ENCODE results near the gene KIF1A. TPM values are rescaled to one million over a fixed set of nuclear protein-coding genes. Genes with fewer than 3 reads are reported as not detected.

Gene KIF1A
- polyA plus RNA-seq, 1 donor (not counting 4 experiments of a cell fraction or from before 2014, with no cell fraction given) = not detected

DNA sequence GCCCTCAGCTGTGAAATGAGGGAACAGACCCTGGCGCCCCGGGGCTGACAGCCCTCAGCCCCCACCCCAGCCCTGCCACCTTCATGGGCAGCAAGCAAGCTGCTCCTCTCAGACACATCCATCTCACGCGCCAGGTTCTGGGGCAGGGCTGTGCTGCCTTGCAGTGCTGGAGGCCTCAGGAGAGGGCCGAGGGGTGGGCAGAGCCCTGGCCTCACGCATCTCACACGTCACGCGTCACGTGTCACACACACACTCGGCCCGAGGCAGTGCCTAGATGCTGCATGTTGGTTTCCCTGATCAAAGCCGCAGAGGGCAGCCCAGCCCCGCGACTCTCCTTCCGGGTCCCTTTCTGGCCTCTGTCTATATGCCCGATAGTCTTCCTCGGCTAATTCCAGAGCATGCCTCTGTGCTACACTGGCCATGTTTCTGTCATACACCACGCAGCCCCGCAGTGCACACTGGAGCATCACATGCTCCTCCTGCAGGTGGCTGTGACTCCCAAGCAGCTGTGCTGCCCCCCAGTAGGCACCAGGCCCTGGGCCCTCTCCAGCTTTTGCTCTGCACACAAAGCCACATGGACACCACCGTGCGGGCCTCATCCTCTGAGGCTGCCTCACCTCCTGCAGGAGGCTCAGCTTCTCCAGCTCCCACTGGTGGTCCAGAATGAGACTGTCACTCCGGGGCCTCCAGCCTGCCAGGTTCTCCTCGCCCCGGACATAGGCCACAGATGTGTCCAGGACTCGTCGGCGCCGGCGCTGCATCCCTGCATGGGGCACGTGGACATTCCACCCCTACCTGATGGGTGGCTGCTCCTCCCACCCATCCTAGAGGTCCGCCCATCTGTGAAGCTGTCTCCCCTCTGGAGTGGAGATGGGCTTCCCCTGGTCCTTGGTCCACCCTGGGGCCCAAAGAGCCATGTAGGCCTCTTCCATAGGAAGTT is 97.0 kb downstream of the KIF1A start:
- Histone ChIP-seq H3K36me3 (ENCODE audit: control insufficient read depth in 2 of 2, extremely low read depth in 1 of 2, insufficient read depth in 2 of 2, low read length in 2 of 2) (no peaks in the 10 kb centered on the region), H3K4me3 (ENCODE audit: control insufficient read depth in 2 of 3, extremely low read depth in 1 of 3, insufficient read depth in 2 of 3, low read depth in 1 of 3, low read length in 3 of 3) (no peak overlapping the region), H3K4me2 (ENCODE audit: control insufficient read depth, extremely low read depth, insufficient read depth, low read depth, low read length) (no peak overlapping the region), H3K9me3 (ENCODE audit: control insufficient read depth, low read depth, low read length) (no peaks in the 10 kb centered on the region), H2AFZ (ENCODE audit: control insufficient read depth, low read length) (no peak overlapping the region), H3K27me3 (ENCODE audit: control insufficient read depth, extremely low read depth, insufficient read depth, low read length) (no peaks in the 10 kb centered on the region), H3K79me2 (ENCODE audit: control insufficient read depth, insufficient read depth, low read length) (no peaks in the 10 kb centered on the region), H3K4me1 (ENCODE audit: control insufficient read depth, extremely low read depth, insufficient read depth, low read length) (no peaks in the 10 kb centered on the region), H3K9ac (ENCODE audit: control insufficient read depth, extremely low read depth, insufficient read depth, low read length) (no peak overlapping the region), H3K9me1 (ENCODE audit: control insufficient read depth, extremely low read depth, insufficient read depth, low read length) (no peaks in the 10 kb centered on the region), H3K27ac (ENCODE audit: control insufficient read depth, insufficient read depth, low read length) (no peak overlapping the region), H4K20me1 (ENCODE audit: control insufficient read depth, extremely low read depth, insufficient read depth, low read length) (no peaks in the 10 kb centered on the region)
- FAIRE-seq (no peak), DNase-seq (ENCODE audit: low read depth, low spot score) (no peak)
- dilution Hi-C loops (cut with MboI; ENCODE audit: extremely low pct_ligation_motif_present, low sequenced_read_pairs) = no loop called here
- TF ChIP-seq, protein P1, sequence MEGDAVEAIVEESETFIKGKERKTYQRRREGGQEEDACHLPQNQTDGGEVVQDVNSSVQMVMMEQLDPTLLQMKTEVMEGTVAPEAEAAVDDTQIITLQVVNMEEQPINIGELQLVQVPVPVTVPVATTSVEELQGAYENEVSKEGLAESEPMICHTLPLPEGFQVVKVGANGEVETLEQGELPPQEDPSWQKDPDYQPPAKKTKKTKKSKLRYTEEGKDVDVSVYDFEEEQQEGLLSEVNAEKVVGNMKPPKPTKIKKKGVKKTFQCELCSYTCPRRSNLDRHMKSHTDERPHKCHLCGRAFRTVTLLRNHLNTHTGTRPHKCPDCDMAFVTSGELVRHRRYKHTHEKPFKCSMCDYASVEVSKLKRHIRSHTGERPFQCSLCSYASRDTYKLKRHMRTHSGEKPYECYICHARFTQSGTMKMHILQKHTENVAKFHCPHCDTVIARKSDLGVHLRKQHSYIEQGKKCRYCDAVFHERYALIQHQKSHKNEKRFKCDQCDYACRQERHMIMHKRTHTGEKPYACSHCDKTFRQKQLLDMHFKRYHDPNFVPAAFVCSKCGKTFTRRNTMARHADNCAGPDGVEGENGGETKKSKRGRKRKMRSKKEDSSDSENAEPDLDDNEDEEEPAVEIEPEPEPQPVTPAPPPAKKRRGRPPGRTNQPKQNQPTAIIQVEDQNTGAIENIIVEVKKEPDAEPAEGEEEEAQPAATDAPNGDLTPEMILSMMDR (optimal IDR thresholded peaks at IDR 0.05 in 1 of 3, IDR thresholded peaks at IDR 0.05 in 1 of 3, conservative IDR thresholded peaks at IDR 0.05 in 1 of 3; ENCODE audit: extremely low read depth in 1 of 3, insufficient read depth in 2 of 3, low read length in 3 of 3) = no peak
- TF ChIP-seq EZH2 (IDR thresholded peaks at IDR 0.05; ENCODE audit: low read length) = no peak

DNA sequence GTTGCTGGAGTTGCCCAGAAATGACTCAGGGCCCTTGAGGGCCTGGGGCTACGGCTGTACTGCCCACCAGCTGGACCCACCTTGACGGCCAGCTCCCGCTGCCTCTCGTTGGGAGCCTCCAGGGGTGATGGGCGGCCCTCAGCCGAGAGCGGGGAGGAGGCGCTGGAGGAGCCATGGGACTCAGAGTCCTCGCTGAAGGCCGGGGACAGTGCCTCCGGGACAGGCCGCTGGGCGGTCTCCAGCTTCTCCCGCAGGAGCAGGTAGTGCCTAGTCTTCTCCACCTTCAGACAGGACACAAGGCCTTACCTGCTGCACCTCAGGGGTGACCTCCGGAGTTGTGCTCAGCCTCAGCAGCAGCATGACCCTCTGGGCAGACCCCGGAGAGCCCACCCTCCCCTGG is 97.6 kb downstream of the KIF1A start:
- no peak overlapping the region for H2AFZ ChIP-seq (ENCODE audit: control insufficient read depth, low read length)
- no peaks in the 10 kb centered on the region for H3K27me3 ChIP-seq (ENCODE audit: control insufficient read depth, extremely low read depth, insufficient read depth, low read length)
- H3K9me3 ChIP-seq (ENCODE audit: control insufficient read depth, low read depth, low read length) = no peaks in the 10 kb centered on the region
- H3K79me2 ChIP-seq (ENCODE audit: control insufficient read depth, insufficient read depth, low read length) = no peaks in the 10 kb centered on the region
- no peak overlapping the region for H3K4me3 ChIP-seq (ENCODE audit: control insufficient read depth in 2 of 3, extremely low read depth in 1 of 3, insufficient read depth in 2 of 3, low read depth in 1 of 3, low read length in 3 of 3)
- H3K9me1 ChIP-seq (ENCODE audit: control insufficient read depth, extremely low read depth, insufficient read depth, low read length) = no peaks in the 10 kb centered on the region
- no peaks in the 10 kb centered on the region for H3K4me1 ChIP-seq (ENCODE audit: control insufficient read depth, extremely low read depth, insufficient read depth, low read length)
- dilution Hi-C loops (cut with MboI; ENCODE audit: extremely low pct_ligation_motif_present, low sequenced_read_pairs) = no loop called here
- no peak for TF ChIP-seq EZH2 (IDR thresholded peaks at IDR 0.05; ENCODE audit: low read length)
- TF ChIP-seq, protein P1 (optimal IDR thresholded peaks at IDR 0.05 in 1 of 3, IDR thresholded peaks at IDR 0.05 in 1 of 3, conservative IDR thresholded peaks at IDR 0.05 in 1 of 3; ENCODE audit: extremely low read depth in 1 of 3, insufficient read depth in 2 of 3, low read length in 3 of 3) = no peak
- no peak for FAIRE-seq
- no peak for DNase-seq (ENCODE audit: low read depth, low spot score)
- H3K27ac ChIP-seq (ENCODE audit: control insufficient read depth, insufficient read depth, low read length) = no peak overlapping the region
- H3K4me2 ChIP-seq (ENCODE audit: control insufficient read depth, extremely low read depth, insufficient read depth, low read depth, low read length) = no peak overlapping the region
- no peak overlapping the region for H3K9ac ChIP-seq (ENCODE audit: control insufficient read depth, extremely low read depth, insufficient read depth, low read length)
- no peaks in the 10 kb centered on the region for H4K20me1 ChIP-seq (ENCODE audit: control insufficient read depth, extremely low read depth, insufficient read depth, low read length)
- H3K36me3 ChIP-seq (ENCODE audit: control insufficient read depth in 2 of 2, extremely low read depth in 1 of 2, insufficient read depth in 2 of 2, low read length in 2 of 2) = no peaks in the 10 kb centered on the region
